ENCODE measurements around the gene RNPS1.
"Not testable (repeated sequence)": the region's sequence is repeated elsewhere in the genome, so short reads cannot be mapped to it uniquely, and the experiment has no call there.

RNPS1 gene

GRCh38 chr16:2282262-2282661 is 14.3 kb upstream of the RNPS1 start:
- DNase-seq (ENCODE audit: low read depth): no peak

GRCh38 chr16:2280981-2281542 is 13.1 kb upstream of the RNPS1 start:
- DNase-seq (ENCODE audit: low read depth): no peak

- no peak for DNase-seq (ENCODE audit: low read depth)
Observed at GRCh38 chr16:2280461-2280860, 12.5 kb upstream of the RNPS1 start.

GRCh38 chr16:2278956-2279800 is 11.3 kb upstream of the RNPS1 start:
- no peak for DNase-seq (ENCODE audit: low read depth)

- no peak for DNase-seq (ENCODE audit: low read depth)
Observed at GRCh38 chr16:2278272-2278608, 10.3 kb upstream of the RNPS1 start.

GRCh38 chr16:2277466-2278271 is 9.7 kb upstream of the RNPS1 start:
- DNase-seq (ENCODE audit: low read depth): no peak

- no peak for DNase-seq (ENCODE audit: low read depth)
Observed at GRCh38 chr16:2276368-2277195, 8.7 kb upstream of the RNPS1 start.

- no peak for DNase-seq (ENCODE audit: low read depth)
Observed at GRCh38 chr16:2275476-2276367, 7.8 kb upstream of the RNPS1 start.

- DNase-seq (ENCODE audit: low read depth): no peak
Observed at GRCh38 chr16:2273931-2274330, 6.0 kb upstream of the RNPS1 start.

- DNase-seq (ENCODE audit: low read depth): no peak
Observed at GRCh38 chr16:2273484-2273883, 5.6 kb upstream of the RNPS1 start.

- DNase-seq (ENCODE audit: low read depth): no peak
Observed at GRCh38 chr16:2271848-2272461, 4.0 kb upstream of the RNPS1 start.

- no peak for DNase-seq (ENCODE audit: low read depth)
Observed at GRCh38 chr16:2270588-2271470, 2.9 kb upstream of the RNPS1 start.

GRCh38 chr16:2270070-2270462 is 2.1 kb upstream of the RNPS1 start:
- DNase-seq (ENCODE audit: low read depth): no peak

- not testable (repeated sequence) for DNase-seq (ENCODE audit: low read depth)
Observed at GRCh38 chr16:2267505-2267912, 417 bp downstream of the RNPS1 start.

GRCh38 chr16:2266887-2267286 is 1.0 kb downstream of the RNPS1 start:
- not testable (repeated sequence) for DNase-seq (ENCODE audit: low read depth)

- not testable (repeated sequence) for DNase-seq (ENCODE audit: low read depth)
Observed at GRCh38 chr16:2263026-2263425, 4.9 kb downstream of the RNPS1 start.

- DNase-seq (ENCODE audit: low read depth): no peak
Observed at GRCh38 chr16:2260250-2260649, 7.7 kb downstream of the RNPS1 start.

GRCh38 chr16:2258530-2258929 is 9.4 kb downstream of the RNPS1 start:
- not testable (repeated sequence) for DNase-seq (ENCODE audit: low read depth)

- DNase-seq (ENCODE audit: low read depth): no peak
Observed at GRCh38 chr16:2257726-2258125, 10.2 kb downstream of the RNPS1 start.
